GM12878 (cell line): ENCODE results near the gene RAD9A. TPM values are rescaled to one million over a fixed set of nuclear protein-coding genes. Genes with fewer than 3 reads are reported as not detected.

Experiments
- CEBPB ChIP-seq, 2 experiments: fragments of 150-350 bp in 1 of 2; IDR thresholded peaks; 2 replicates each; pipeline ENCODE4 v1.6.1; 2012 to 2014; ENCODE audit warnings: low read depth in 2 of 2, low read length in 2 of 2, borderline replicate concordance in 1 of 2, inconsistent platforms in 1 of 2
- DPF2 ChIP-seq: fragments of 450-650 bp; IDR thresholded peaks from 2 replicates; pipeline ENCODE4 v1.6.1; 2017; ENCODE audit warnings: mild to moderate bottlenecking
- EP300 ChIP-seq, 2 experiments: fragments of 150-350 bp in 1 of 2; IDR thresholded peaks; 2 replicates each; pipeline ENCODE4 v1.6.1; 2011 to 2012; ENCODE audit warnings: low read depth in 2 of 2, low read length in 2 of 2, borderline replicate concordance in 1 of 2, improper control_type of control experiment in 1 of 2, inconsistent platforms in 1 of 2; ENCODE audit not compliant: control insufficient read depth in 1 of 2
- ESRRA ChIP-seq: IDR thresholded peaks from 2 replicates; pipeline ENCODE4 v1.6.1; 2012; ENCODE audit warnings: mild to moderate bottlenecking, low read length, improper control_type of control experiment
- EZH2 ChIP-seq: IDR thresholded peaks from 2 replicates; pipeline ENCODE4 v1.6.1; 2012; ENCODE audit warnings: low read depth, mild to moderate bottlenecking, control low read depth, inconsistent platforms, low read length, borderline replicate concordance; ENCODE audit not compliant: control insufficient read depth
- FOXK2 ChIP-seq: fragments of 450-650 bp; IDR thresholded peaks from 2 replicates; pipeline ENCODE4 v1.6.1; 2017; ENCODE audit warnings: mild to moderate bottlenecking, moderate library complexity
- HDAC6 ChIP-seq: fragments of 200-600 bp; sonication (generic); IDR thresholded peaks from one replicate; pipeline ENCODE4 v1.8.0; 2017; ENCODE audit warnings: antibody characterized with exemption; ENCODE audit not compliant: unreplicated experiment
- KDM1A ChIP-seq: fragments of 200-600 bp; sonication (generic); IDR thresholded peaks from 2 replicates; pipeline ENCODE4 v1.6.1; 2016; ENCODE audit warnings: borderline replicate concordance
- MEF2B ChIP-seq: fragments of 450-650 bp; IDR thresholded peaks from 2 replicates; pipeline ENCODE4 v1.6.1; 2018; ENCODE audit warnings: mild to moderate bottlenecking, moderate library complexity; ENCODE audit not compliant: partially characterized antibody, poor library complexity, severe bottlenecking
- MXI1 ChIP-seq: fragments of 150-350 bp; IDR thresholded peaks from 2 replicates; pipeline ENCODE4 v1.6.1; 2011; ENCODE audit warnings: low read depth, mild to moderate bottlenecking, inconsistent platforms, low read length, improper control_type of control experiment
- NR2C1 ChIP-seq: fragments of 450-650 bp; IDR thresholded peaks from 2 replicates; pipeline ENCODE4 v1.6.1; 2017; ENCODE audit warnings: antibody characterized with exemption, mild to moderate bottlenecking, moderate library complexity
- NR2C2 ChIP-seq: IDR thresholded peaks from 2 replicates; pipeline ENCODE4 v1.6.1; 2011; ENCODE audit warnings: borderline replicate concordance, low read depth; ENCODE audit not compliant: control insufficient read depth, insufficient read length
- PAX8 ChIP-seq: fragments of 450-650 bp; IDR thresholded peaks from 2 replicates; pipeline ENCODE4 v1.6.1; 2017; ENCODE audit warnings: mild to moderate bottlenecking, moderate library complexity
- POLR2AphosphoS5 ChIP-seq: IDR thresholded peaks from 2 replicates; pipeline ENCODE4 v1.6.1; 2011; ENCODE audit warnings: mild to moderate bottlenecking, low read length, inconsistent platforms
- SREBF2 ChIP-seq: IDR thresholded peaks from 2 replicates; pipeline ENCODE4 v1.6.1; 2012; ENCODE audit warnings: mild to moderate bottlenecking, low read length
- STAT3 ChIP-seq: IDR thresholded peaks from 2 replicates; pipeline ENCODE4 v1.6.1; 2011; ENCODE audit warnings: low read depth, low read length, improper control_type of control experiment
- TBL1XR1 ChIP-seq: IDR thresholded peaks from 2 replicates; pipeline ENCODE4 v1.6.1; 2012; ENCODE audit warnings: low read depth, low read length, improper control_type of control experiment
- ZNF274 ChIP-seq: IDR thresholded peaks from one replicate; pipeline ENCODE4 v1.8.0; 2011; ENCODE audit not compliant: insufficient read length, insufficient read depth
- ZNF384 ChIP-seq: IDR thresholded peaks from 2 replicates; pipeline ENCODE4 v1.6.1; 2012; ENCODE audit warnings: low read depth, mild to moderate bottlenecking, low read length, improper control_type of control experiment, borderline replicate concordance
- polyA plus RNA-seq, 11 experiments: library from polyadenylated mRNA; depleted of rRNA in 4 of 11; unstranded in 6 of 11; stranded (reverse) in 5 of 11; fragments of >200 nt; fragmentation: Nextera tagmentation in 4 of 11; fragmentation: Illumina TruSeq in 1 of 11; extraction: Ambion mirVana in 4 of 11; extraction: Trizol in 1 of 11; gene quantifications; 1 replicate in 1 of 11; 2 replicates in 10 of 11; pipeline versions ENCODE4 v1.2.1 to v1.2.3, GENCODE V29; 2011 to 2016; ENCODE audit warnings: inconsistent platforms in 2 of 11, missing spikeins in 2 of 11, low read depth in 1 of 11
- total RNA-seq, 4 experiments: library from RNA; depleted of rRNA in 3 of 4; stranded (reverse); fragments of >200 nt in 3 of 4; fragmentation: Illumina TruSeq in 1 of 4; extraction: Trizol in 1 of 4; gene quantifications; 2 replicates each; pipeline versions ENCODE4 v1.2.1 to v1.2.3, GENCODE V29; 2013 to 2021
- TF ChIP-seq, protein P1 (sequence below): IDR thresholded peaks from 2 replicates; pipeline ENCODE4 v1.6.1; 2011; ENCODE audit warnings: low read depth, low read length, improper control_type of control experiment, borderline replicate concordance
- TF ChIP-seq, protein P2 (sequence below): IDR thresholded peaks from 2 replicates; pipeline ENCODE4 v1.6.1; 2012; ENCODE audit warnings: low read depth, low read length, improper control_type of control experiment
- TF ChIP-seq, protein P3 (sequence below): IDR thresholded peaks from 2 replicates; pipeline ENCODE4 v1.6.1; 2011; ENCODE audit warnings: mild to moderate bottlenecking, low read depth, low read length, moderate library complexity; ENCODE audit not compliant: insufficient replicate concordance
- TF ChIP-seq, protein P4 (sequence below): IDR thresholded peaks from 2 replicates; pipeline ENCODE4 v1.6.1; 2012; ENCODE audit warnings: low read depth, low read length, improper control_type of control experiment
- TF ChIP-seq, protein P5 (sequence below): fragments of 450-650 bp; IDR thresholded peaks from 2 replicates; pipeline ENCODE4 v1.6.1; 2018; ENCODE audit warnings: borderline replicate concordance, mild to moderate bottlenecking; ENCODE audit not compliant: partially characterized antibody

Gene RAD9A
- total and polyA plus RNA-seq, 10 of the 15 experiments (the other 5 are each of a cell fraction or from before 2014, with no cell fraction given) = 1.1 to 36.2 (median 19.8) TPM

DNA sequence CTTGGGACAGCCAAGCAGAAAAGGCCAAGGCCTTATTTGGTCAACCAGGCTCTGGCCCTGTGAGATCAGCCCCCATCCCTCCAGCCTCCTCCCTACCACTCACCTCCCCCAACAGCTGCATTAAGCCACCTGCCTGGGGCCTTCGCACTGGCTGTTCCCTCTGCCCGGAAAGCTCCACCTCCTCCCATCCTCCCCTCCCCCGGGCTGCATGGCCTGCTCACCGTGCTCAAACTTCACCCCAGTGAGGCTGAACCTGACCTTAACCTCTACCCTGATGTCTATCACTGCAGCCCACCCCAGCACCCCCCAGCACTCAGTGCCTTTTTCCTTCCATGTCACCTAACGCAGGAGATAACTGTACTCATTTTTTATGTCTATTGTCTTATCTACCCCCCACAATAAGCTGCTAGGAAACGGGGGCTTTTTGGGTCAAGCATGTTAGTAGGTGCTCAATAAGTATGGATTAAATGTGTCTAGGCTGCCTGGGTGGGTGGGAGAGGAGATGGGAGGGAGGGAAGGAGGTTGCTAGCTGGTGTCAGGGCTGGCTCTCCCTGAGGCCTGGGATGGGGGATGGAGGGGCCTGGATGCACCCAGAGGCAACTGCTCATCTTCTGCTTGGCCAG lies 44.8 kb downstream of the RAD9A start (continued):
- TF ChIP-seq HDAC6 (no peak), MEF2B (no peak), SREBF2 (no peak), CEBPB (IDR thresholded peaks at IDR 0.05; ENCODE audit: borderline replicate concordance in 1 of 2, low read depth in 2 of 2, low read length in 2 of 2) (no peak), STAT3 (peak; percentile 55; the same call in 1 of the 2 replicates), NR2C2 (no peak), DPF2 (0 out of 2 replicates have a peak, but pooled peaks have one; percentile 52), ZNF384 (no peak), PAX8 (no peak), FOXK2 (no peak), EP300 (IDR thresholded peaks at IDR 0.05; ENCODE audit: borderline replicate concordance in 1 of 2, control insufficient read depth in 1 of 2, low read depth in 2 of 2, low read length in 2 of 2) (peak; percentile 28 to 30; a peak in 1 of 4 replicates), KDM1A (no peak), EZH2 (no peak), POLR2AphosphoS5 (peak; percentile 15), TBL1XR1 (no peak), MXI1 (no peak), ZNF274 (no peak), ESRRA (no peak), NR2C1 (peak; percentile 39; the same call in 1 of the 2 replicates)
- TF ChIP-seq, protein P1, sequence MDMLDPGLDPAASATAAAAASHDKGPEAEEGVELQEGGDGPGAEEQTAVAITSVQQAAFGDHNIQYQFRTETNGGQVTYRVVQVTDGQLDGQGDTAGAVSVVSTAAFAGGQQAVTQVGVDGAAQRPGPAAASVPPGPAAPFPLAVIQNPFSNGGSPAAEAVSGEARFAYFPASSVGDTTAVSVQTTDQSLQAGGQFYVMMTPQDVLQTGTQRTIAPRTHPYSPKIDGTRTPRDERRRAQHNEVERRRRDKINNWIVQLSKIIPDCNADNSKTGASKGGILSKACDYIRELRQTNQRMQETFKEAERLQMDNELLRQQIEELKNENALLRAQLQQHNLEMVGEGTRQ = no peak
- TF ChIP-seq, protein P2, sequence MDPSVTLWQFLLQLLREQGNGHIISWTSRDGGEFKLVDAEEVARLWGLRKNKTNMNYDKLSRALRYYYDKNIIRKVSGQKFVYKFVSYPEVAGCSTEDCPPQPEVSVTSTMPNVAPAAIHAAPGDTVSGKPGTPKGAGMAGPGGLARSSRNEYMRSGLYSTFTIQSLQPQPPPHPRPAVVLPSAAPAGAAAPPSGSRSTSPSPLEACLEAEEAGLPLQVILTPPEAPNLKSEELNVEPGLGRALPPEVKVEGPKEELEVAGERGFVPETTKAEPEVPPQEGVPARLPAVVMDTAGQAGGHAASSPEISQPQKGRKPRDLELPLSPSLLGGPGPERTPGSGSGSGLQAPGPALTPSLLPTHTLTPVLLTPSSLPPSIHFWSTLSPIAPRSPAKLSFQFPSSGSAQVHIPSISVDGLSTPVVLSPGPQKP = peak; percentile 57
- TF ChIP-seq, protein P3, sequence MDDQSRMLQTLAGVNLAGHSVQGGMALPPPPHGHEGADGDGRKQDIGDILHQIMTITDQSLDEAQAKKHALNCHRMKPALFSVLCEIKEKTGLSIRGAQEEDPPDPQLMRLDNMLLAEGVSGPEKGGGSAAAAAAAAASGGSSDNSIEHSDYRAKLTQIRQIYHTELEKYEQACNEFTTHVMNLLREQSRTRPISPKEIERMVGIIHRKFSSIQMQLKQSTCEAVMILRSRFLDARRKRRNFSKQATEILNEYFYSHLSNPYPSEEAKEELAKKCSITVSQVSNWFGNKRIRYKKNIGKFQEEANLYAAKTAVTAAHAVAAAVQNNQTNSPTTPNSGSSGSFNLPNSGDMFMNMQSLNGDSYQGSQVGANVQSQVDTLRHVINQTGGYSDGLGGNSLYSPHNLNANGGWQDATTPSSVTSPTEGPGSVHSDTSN = peak; percentile 44
- TF ChIP-seq, protein P4, sequence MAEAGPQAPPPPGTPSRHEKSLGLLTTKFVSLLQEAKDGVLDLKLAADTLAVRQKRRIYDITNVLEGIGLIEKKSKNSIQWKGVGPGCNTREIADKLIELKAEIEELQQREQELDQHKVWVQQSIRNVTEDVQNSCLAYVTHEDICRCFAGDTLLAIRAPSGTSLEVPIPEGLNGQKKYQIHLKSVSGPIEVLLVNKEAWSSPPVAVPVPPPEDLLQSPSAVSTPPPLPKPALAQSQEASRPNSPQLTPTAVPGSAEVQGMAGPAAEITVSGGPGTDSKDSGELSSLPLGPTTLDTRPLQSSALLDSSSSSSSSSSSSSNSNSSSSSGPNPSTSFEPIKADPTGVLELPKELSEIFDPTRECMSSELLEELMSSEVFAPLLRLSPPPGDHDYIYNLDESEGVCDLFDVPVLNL = no peak
- TF ChIP-seq, protein P5, sequence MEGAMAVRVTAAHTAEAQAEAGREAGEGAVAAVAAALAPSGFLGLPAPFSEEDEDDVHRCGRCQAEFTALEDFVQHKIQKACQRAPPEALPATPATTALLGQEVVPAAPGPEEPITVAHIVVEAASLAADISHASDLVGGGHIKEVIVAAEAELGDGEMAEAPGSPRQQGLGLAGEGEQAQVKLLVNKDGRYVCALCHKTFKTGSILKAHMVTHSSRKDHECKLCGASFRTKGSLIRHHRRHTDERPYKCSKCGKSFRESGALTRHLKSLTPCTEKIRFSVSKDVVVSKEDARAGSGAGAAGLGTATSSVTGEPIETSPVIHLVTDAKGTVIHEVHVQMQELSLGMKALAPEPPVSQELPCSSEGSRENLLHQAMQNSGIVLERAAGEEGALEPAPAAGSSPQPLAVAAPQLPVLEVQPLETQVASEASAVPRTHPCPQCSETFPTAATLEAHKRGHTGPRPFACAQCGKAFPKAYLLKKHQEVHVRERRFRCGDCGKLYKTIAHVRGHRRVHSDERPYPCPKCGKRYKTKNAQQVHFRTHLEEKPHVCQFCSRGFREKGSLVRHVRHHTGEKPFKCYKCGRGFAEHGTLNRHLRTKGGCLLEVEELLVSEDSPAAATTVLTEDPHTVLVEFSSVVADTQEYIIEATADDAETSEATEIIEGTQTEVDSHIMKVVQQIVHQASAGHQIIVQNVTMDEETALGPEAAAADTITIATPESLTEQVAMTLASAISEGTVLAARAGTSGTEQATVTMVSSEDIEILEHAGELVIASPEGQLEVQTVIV = no peak
